HG03280 (cell line): Measurements from ENCODE around the gene ANKRD1.
A peak's percentile ranks its signal among the peaks of the same experiment; 100 is the strongest.
"Not testable (repeated sequence)": the region's sequence is repeated elsewhere in the genome, so short reads cannot be mapped to it uniquely, and the experiment has no call there.

Experiments
- ATAC-seq: cut with Tn5 transposase; IDR thresholded peaks from one replicate; pipeline ENCODE4 v1.9.1; 2021; ENCODE audit warnings: mild to moderate bottlenecking, moderate library complexity; ENCODE audit not compliant: unreplicated experiment

ANKRD1 gene

GRCh38 chr10:90912854-90913479, 7.9 kb downstream of the ANKRD1 start:
- no peak for ATAC-seq

GRCh38 chr10:90912174-90912573, 8.7 kb downstream of the ANKRD1 start:
- no peak for ATAC-seq

GRCh38 chr10:90911133-90912051, 9.5 kb downstream of the ANKRD1 start:
- ATAC-seq: peak; percentile 80

- ATAC-seq: no peak
Measured at GRCh38 chr10:90906596-90906995, 14.3 kb downstream of the ANKRD1 start.

GRCh38 chr10:90905925-90906324, 15.0 kb downstream of the ANKRD1 start:
- ATAC-seq: no peak

GRCh38 chr10:90896916-90897315, 24.0 kb downstream of the ANKRD1 start:
- not testable (repeated sequence) for ATAC-seq

- ATAC-seq: no peak
Measured at GRCh38 chr10:90893190-90893589, 27.7 kb downstream of the ANKRD1 start.

GRCh38 chr10:90890347-90890746, 30.5 kb downstream of the ANKRD1 start:
- ATAC-seq: no peak

- ATAC-seq: no peak
Measured at GRCh38 chr10:90889636-90890035, 31.3 kb downstream of the ANKRD1 start.

GRCh38 chr10:90888387-90888786, 32.5 kb downstream of the ANKRD1 start:
- no peak for ATAC-seq

- ATAC-seq: no peak
Measured at GRCh38 chr10:90887555-90887954, 33.3 kb downstream of the ANKRD1 start.

- ATAC-seq: no peak
Measured at GRCh38 chr10:90885176-90885575, 35.7 kb downstream of the ANKRD1 start.

GRCh38 chr10:90884431-90884830, 36.5 kb downstream of the ANKRD1 start:
- ATAC-seq: no peak

GRCh38 chr10:90880059-90880719, 40.7 kb downstream of the ANKRD1 start:
- ATAC-seq: not testable (repeated sequence)

GRCh38 chr10:90879062-90879461, 41.8 kb downstream of the ANKRD1 start:
- ATAC-seq: no peak

GRCh38 chr10:90872648-90873020, 48.3 kb downstream of the ANKRD1 start:
- ATAC-seq: no peak

- peak; percentile 98 for ATAC-seq
Measured at GRCh38 chr10:90871766-90872647, 48.9 kb downstream of the ANKRD1 start, which contains the start of gene RPP30. Gene RPP30 (plus strand): TSS chr10:90871974. CDS start chr10:90871987, 13 bp downstream.

- peak; percentile 50 for ATAC-seq
Measured at GRCh38 chr10:90871279-90871765, 49.6 kb downstream of the ANKRD1 start.

- no peak for ATAC-seq
Measured at GRCh38 chr10:90866050-90866598, 54.8 kb downstream of the ANKRD1 start.

GRCh38 chr10:90865401-90865800, 55.5 kb downstream of the ANKRD1 start:
- ATAC-seq: no peak
